Esophagus muscularis mucosa (tissue), 4 donors: ENCODE data around the gene PACRGL. TPM values are rescaled to one million over a fixed set of nuclear protein-coding genes. Genes with fewer than 3 reads are reported as not detected.

Experiments
- DNase-seq: peaks from one replicate; pipeline ENCODE4 v3.0.0-alpha.2; 2017; ENCODE audit errors: extremely low spot score
- H3K27ac ChIP-seq, 4 donors: fragments of 200-600 bp; sonication (generic); replicated peaks in 1 of 4; 1 replicate in 3 of 4; 2 replicates in 1 of 4; pipeline ENCODE4 v1.5.1; 2016 to 2019; ENCODE audit warnings: mild to moderate bottlenecking in 1 of 4
- H3K27me3 ChIP-seq, 4 donors: fragments of 200-600 bp; sonication (generic); one replicate each; pipeline versions ENCODE4 v1.5.1 to v1.6.0; 2016 to 2019
- H3K36me3 ChIP-seq, 4 donors: fragments of 200-600 bp; sonication (generic); one replicate each; pipeline ENCODE4 v1.5.1; 2016 to 2019
- H3K4me1 ChIP-seq, 4 donors: fragments of 200-600 bp; sonication (generic); one replicate each; pipeline ENCODE4 v1.5.1; 2016 to 2019
- H3K4me3 ChIP-seq, 4 donors: fragments of 200-600 bp; sonication (generic); 1 replicate in 2 of 4; 2 replicates in 2 of 4; pipeline ENCODE4 v1.5.1; 2016 to 2019; ENCODE audit warnings: mild to moderate bottlenecking in 4 of 4, moderate library complexity in 1 of 4
- H3K9me3 ChIP-seq, 4 donors: fragments of 200-600 bp; sonication (generic); 1 replicate in 3 of 4; 2 replicates in 1 of 4; pipeline ENCODE4 v1.5.1; 2016 to 2019
- CTCF ChIP-seq, 3 experiments: fragments of 200-600 bp in 2 of 3; fragments of 450-650 bp in 1 of 3; sonication (generic) in 2 of 3; IDR thresholded peaks; one replicate each; pipeline ENCODE4 v1.5.1; 2017 to 2019; ENCODE audit warnings: antibody characterized with exemption in 3 of 3, mild to moderate bottlenecking in 2 of 3, moderate library complexity in 1 of 3
- EP300 ChIP-seq: sonication (generic); formaldehyde crosslinking; IDR thresholded peaks from one replicate; pipeline ENCODE4 v1.6.1; 2017; ENCODE audit warnings: antibody characterized with exemption
- POLR2A ChIP-seq: fragments of 450-650 bp; IDR thresholded peaks from one replicate; pipeline ENCODE4 v1.6.1; 2017; ENCODE audit warnings: antibody characterized with exemption, moderate library complexity, mild to moderate bottlenecking, low read depth
- POLR2AphosphoS5 ChIP-seq, 2 donors: sonication (generic); formaldehyde crosslinking; IDR thresholded peaks; one replicate each; pipeline ENCODE4 v1.6.1; 2017; ENCODE audit warnings: antibody characterized with exemption in 2 of 2
- WGBS: methylation state at CpG from one replicate; pipeline ENCODE4 v1.1.5; 2018; 5-methylcytosine and 5-hydroxymethylcytosine counted together
- intact Hi-C: fragments of 100-400 bp; cut with DNase I; formaldehyde crosslinking; loops from one replicate; pipeline ENCODE4 v1.15.1; 2023
- total RNA-seq, 4 donors: library from RNA; depleted of rRNA; stranded (reverse); fragments of >200 nt; gene quantifications; one replicate each; pipeline versions ENCODE4 v1.1.0 to v1.2.1, GENCODE V29; 2016

PACRGL gene
- total RNA-seq, 4 donors from 2014 or later, result 22.1 to 28.8 (median 25.5) TPM

GRCh38 chr4:20698382-20698781 is 1.9 kb upstream of the PACRGL start:
- no peaks in the 10 kb centered on the region for H3K9me3 ChIP-seq
- 96% methylated on average over 4 of the region's 4 CpGs for WGBS
- TF ChIP-seq CTCF (IDR thresholded peaks at IDR 0.05), result no peak
- no peak for TF ChIP-seq POLR2AphosphoS5 (IDR thresholded peaks at IDR 0.05)
- no peak for TF ChIP-seq POLR2A
- H3K36me3 ChIP-seq, result no peaks in the 10 kb centered on the region
- no peak for DNase-seq
- intact Hi-C loops, result no loop called here
- no peak overlapping the region for H3K27ac ChIP-seq
- peaks cover 20 to 32% (median 25%) of the 10 kb centered on the region in 4 donors for H3K4me1 ChIP-seq
- H3K27me3 ChIP-seq, result no peaks in the 10 kb centered on the region
- no peak overlapping the region for H3K4me3 ChIP-seq

- no peak overlapping the region for H3K4me3 ChIP-seq
- no peaks in the 10 kb centered on the region for H3K36me3 ChIP-seq
- no peaks in the 10 kb centered on the region for H3K27me3 ChIP-seq
- no peaks in the 10 kb centered on the region for H3K9me3 ChIP-seq
- TF ChIP-seq POLR2AphosphoS5 (IDR thresholded peaks at IDR 0.05) (no peak), EP300 (no peak), POLR2A (no peak), CTCF (IDR thresholded peaks at IDR 0.05) (no peak)
- intact Hi-C loops, result no loop called here
- peaks cover 20 to 32% (median 25%) of the 10 kb centered on the region in 4 donors for H3K4me1 ChIP-seq
- no peak for DNase-seq
- WGBS, result 78% methylated on average over 4 of the region's 4 CpGs
- no peak overlapping the region for H3K27ac ChIP-seq
Measured at GRCh38 chr4:20698820-20699219, 1.4 kb upstream of the PACRGL start.

- TF ChIP-seq CTCF (IDR thresholded peaks at IDR 0.05), result no peak
- no peak for TF ChIP-seq POLR2AphosphoS5 (IDR thresholded peaks at IDR 0.05)
- TF ChIP-seq EP300, result no peak
- TF ChIP-seq POLR2A, result no peak
- H3K4me3 ChIP-seq, result no peak overlapping the region
- 93% methylated on average over 2 of the region's 2 CpGs for WGBS
- H3K4me1 ChIP-seq, result no peaks in the 10 kb centered on the region
- no peaks in the 10 kb centered on the region for H3K9me3 ChIP-seq
- no peaks in the 10 kb centered on the region for H3K27me3 ChIP-seq
- intact Hi-C loops, result no loop called here
- no peak for DNase-seq
- H3K36me3 ChIP-seq, result peaks cover 21 to 75% (median 59%) of the 10 kb centered on the region in 4 donors
- no peak overlapping the region for H3K27ac ChIP-seq
Measured at GRCh38 chr4:20711335-20711734, 11.1 kb downstream of the PACRGL start.

GRCh38 chr4:20723019-20723418 is 22.8 kb downstream of the PACRGL start:
- Histone ChIP-seq H3K27me3 (no peaks in the 10 kb centered on the region), H3K27ac (no peak overlapping the region), H3K9me3 (peaks cover 0 to 24% (median 16%) of the 10 kb centered on the region in 4 donors), H3K36me3 (peaks cover 47 to 94% (median 69%) of the 10 kb centered on the region in 4 donors), H3K4me3 (no peak overlapping the region), H3K4me1 (no peaks in the 10 kb centered on the region)
- intact Hi-C loops, result no loop called here
- DNase-seq, result no peak
- WGBS, result 94% methylated on average over 3 of the region's 3 CpGs
- no peak for TF ChIP-seq POLR2A
- no peak for TF ChIP-seq CTCF (IDR thresholded peaks at IDR 0.05)
- no peak for TF ChIP-seq POLR2AphosphoS5 (IDR thresholded peaks at IDR 0.05)
- TF ChIP-seq EP300, result no peak

GRCh38 chr4:20723463-20723862 is 23.2 kb downstream of the PACRGL start:
- Histone ChIP-seq H3K4me3 (no peak overlapping the region), H3K27ac (no peak overlapping the region), H3K36me3 (peaks cover 46 to 94% (median 69%) of the 10 kb centered on the region in 4 donors), H3K4me1 (no peaks in the 10 kb centered on the region), H3K27me3 (no peaks in the 10 kb centered on the region), H3K9me3 (peaks cover 0 to 24% (median 16%) of the 10 kb centered on the region in 4 donors)
- TF ChIP-seq EP300, result no peak
- no peak for TF ChIP-seq CTCF (IDR thresholded peaks at IDR 0.05)
- TF ChIP-seq POLR2AphosphoS5 (IDR thresholded peaks at IDR 0.05), result no peak
- no peak for TF ChIP-seq POLR2A
- intact Hi-C loops, result no loop called here
- no peak for DNase-seq
- 95% methylated on average over 3 of the region's 3 CpGs for WGBS
